Gastroesophageal sphincter (tissue), 3 donors: ENCODE data around the gene BUD31.

Experiments
- CTCF ChIP-seq, 4 experiments: fragments of 200-600 bp in 2 of 4; fragments of 450-650 bp in 2 of 4; sonication (generic) in 1 of 4; IDR thresholded peaks; one replicate each; pipeline ENCODE4 v1.5.1; 2017 to 2019; ENCODE audit warnings: antibody characterized with exemption in 4 of 4, mild to moderate bottlenecking in 2 of 4, moderate library complexity in 2 of 4
- POLR2A ChIP-seq, 2 donors: fragments of 450-650 bp; IDR thresholded peaks; one replicate each; pipeline ENCODE4 v1.6.1; 2017; ENCODE audit warnings: antibody characterized with exemption in 2 of 2, mild to moderate bottlenecking in 2 of 2, moderate library complexity in 1 of 2

DNA sequence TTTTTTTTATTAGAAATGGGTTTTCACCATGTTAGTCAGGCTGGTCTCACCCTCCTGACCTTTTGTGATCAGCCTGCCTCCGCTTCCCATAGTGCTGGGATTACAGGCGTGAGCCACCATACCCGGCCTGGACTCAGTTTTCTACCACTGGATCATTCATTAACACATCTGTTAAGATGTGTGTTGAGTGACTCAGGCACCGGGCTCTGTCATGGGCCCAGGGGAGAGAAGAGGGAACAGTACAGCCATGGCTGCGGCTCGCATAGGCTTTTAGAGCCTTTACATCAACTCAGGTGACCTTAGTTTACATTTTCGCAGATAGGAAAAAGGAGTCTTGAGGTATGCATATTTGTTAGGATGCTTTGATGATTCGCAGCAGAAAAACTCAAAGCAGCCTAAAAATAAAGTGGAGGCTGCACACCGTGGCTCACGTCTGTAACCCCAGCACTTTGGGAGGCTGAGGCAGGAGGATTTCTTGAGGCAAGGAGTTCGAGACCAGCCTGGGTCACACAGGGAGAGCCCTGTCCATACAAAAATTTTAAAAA lies 37.3 kb upstream of the BUD31 start:
- TF ChIP-seq POLR2A (IDR thresholded peaks at IDR 0.05) (no peak), CTCF (IDR thresholded peaks at IDR 0.05) (no peak)
